HG03066 (cell line): Measurements from ENCODE around the gene CRYL1.

Experiments
- ATAC-seq: cut with Tn5 transposase; IDR thresholded peaks from one replicate; pipeline ENCODE4 v1.9.1; 2021; ENCODE audit warnings: low read depth; ENCODE audit not compliant: unreplicated experiment

CRYL1 gene, protein sequence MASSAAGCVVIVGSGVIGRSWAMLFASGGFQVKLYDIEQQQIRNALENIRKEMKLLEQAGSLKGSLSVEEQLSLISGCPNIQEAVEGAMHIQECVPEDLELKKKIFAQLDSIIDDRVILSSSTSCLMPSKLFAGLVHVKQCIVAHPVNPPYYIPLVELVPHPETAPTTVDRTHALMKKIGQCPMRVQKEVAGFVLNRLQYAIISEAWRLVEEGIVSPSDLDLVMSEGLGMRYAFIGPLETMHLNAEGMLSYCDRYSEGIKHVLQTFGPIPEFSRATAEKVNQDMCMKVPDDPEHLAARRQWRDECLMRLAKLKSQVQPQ

GRCh38 chr13:20525601-20526544 is at the start of gene CRYL1:
TSS of gene CRYL1 (minus strand) at chr13:20525857. CDS start at chr13:20525794, 63 bp downstream.
- ATAC-seq = peak; percentile 75

GRCh38 chr13:20573636-20574035 is 48.0 kb upstream of the CRYL1 start:
- no peak for ATAC-seq

DNA sequence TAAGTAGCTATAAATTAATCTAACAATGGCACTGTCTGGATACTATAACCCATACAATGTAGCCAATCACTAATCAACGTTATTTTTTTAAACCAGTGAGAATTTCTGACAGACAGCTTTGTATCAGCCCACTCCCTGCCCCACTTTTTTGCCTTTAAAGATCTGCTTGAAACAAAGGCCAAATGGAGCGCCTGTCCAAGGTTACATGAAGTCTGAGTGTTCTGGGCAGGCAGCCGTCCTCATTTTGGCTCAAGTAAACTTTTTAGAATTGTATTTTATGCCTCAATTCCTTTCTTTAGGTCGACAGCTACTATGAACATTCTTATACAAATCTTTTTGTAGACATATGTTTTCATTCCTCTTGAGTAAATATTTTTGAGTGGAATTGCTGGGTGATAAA is 47.5 kb upstream of the CRYL1 start:
- ATAC-seq = no peak

- no peak for ATAC-seq
Measured at GRCh38 chr13:20571676-20572075, 46.0 kb upstream of the CRYL1 start.

DNA sequence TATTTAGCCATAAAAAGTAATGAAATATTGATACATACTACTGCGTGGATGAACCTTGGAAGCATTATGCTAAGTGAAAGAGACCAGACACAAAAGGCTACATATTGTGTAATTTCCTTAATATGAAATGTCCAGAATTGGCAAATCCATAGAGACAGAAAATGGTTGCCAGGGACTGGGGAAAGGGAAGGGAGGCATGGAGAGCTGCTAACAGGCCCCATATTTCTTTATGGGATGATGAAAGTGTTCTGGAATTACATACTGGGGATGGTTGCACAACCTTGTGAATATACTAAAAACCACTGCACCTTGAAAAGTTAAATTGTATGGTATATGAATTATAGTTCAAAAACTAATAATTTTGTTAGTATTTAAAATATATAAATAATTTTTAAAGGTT is 44.9 kb upstream of the CRYL1 start:
- no peak for ATAC-seq

- no peak for ATAC-seq
Measured at GRCh38 chr13:20567881-20568528, 42.3 kb upstream of the CRYL1 start.

- peak; percentile 85 for ATAC-seq
Measured at GRCh38 chr13:20566898-20567874, 41.5 kb upstream of the CRYL1 start, which contains the start of gene IFT88. TSS of gene IFT88 (plus strand) at chr13:20567157. CDS start at chr13:20574386, 7,229 bp downstream.

GRCh38 chr13:20566468-20566897 is 40.8 kb upstream of the CRYL1 start:
- ATAC-seq = peak; percentile 39

DNA sequence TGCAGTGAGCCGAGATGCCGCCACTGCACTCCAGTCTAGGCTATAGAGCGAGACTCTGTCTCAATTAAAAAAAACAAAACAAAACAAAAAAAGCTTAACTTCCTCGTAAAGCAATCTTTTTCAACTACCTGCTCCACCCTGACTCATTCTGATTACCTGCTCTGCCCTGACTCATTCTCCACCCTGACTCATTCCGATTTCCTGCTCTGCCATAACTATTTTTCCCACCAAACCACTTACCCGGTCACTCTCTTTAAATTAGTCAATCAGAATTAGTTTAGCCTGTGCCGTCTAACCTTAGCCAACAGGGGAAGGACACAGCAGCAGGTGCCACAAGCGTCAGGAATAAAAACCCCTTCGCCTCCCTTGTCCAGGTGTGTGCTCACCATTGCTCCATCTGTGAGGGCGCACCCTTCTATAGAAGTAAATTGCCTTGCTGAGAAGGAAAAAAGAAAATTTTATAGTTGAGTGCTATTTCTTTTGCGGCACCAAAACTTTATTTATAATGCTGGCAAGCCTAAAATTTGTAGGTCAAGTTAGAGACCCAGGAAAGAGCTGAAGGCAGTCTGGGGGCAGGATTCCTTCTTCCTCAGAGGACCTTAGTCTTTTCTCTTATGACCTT is 39.6 kb upstream of the CRYL1 start:
- no peak for ATAC-seq

DNA sequence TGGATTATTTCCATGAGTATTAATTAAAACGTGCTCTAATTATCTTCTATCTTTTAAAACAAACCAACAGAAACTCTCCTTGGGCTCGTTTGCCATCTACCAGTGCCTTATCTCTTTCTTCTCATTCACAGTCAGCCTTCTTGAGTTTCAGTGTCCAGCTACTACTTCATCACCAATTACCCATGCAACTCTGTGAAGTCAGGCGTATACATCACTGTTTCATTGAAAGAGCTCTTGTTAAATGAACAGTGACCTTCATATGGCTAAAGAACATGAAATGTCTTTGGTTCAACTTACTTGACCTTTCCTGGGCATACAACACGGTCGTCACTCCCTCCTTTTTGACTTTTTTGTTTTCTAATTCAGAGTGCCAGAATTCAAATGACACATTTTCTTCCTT is 36.1 kb upstream of the CRYL1 start:
- no peak for ATAC-seq

DNA sequence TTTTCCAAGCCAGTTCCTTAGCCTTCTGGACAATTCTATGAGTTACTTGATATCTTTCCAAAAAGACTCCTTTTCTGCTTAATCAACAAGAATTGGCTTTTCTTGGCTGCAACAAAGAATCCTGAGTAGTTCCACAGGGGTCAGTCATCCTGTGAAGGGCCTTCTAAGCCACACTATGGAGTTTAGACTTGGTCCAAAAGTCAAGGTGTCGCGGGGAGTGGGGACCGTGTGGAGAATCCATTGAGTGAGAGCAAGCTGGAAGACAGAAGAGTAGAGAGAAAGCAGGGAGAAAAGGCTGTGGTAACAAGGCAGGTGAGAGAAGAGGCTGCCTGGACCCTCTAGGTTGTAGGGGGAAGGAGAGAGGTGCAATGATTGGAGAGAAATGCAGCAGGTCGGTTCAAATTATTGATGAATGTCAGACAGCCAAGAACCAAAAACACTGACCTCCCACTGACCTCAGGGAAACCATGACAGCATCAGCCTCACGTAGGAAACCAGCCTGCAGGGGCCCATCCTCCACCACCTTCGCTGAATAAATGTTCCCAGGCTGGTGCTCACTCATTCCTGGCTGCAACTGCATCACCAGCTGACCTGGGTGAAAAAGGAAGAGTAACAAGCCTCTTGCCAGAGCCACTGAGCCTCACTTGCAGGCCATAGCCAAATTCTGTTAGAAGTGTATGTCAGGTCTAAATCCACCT is 34.2 kb upstream of the CRYL1 start:
- no peak for ATAC-seq

DNA sequence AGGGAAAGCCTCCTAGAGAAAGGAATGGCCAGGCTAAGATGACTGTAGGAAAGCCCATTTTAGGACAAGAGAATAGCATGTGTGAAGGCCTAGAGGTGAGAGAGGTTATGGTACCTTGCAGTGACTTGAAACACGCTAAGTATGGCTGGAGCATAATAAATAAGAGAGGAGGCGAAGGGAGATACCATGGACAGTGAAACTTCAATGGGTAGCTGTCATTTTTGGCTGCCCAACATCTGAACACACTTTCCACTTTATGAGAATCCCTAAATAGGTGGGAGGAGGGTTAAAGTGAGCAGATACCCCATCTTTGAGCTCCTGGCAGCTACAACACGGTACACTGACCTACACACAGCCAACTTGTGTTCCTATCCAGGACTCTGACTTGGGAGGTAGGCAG is 33.3 kb upstream of the CRYL1 start:
- no peak for ATAC-seq

GRCh38 chr13:20553311-20553710 is 27.7 kb upstream of the CRYL1 start:
- no peak for ATAC-seq

DNA sequence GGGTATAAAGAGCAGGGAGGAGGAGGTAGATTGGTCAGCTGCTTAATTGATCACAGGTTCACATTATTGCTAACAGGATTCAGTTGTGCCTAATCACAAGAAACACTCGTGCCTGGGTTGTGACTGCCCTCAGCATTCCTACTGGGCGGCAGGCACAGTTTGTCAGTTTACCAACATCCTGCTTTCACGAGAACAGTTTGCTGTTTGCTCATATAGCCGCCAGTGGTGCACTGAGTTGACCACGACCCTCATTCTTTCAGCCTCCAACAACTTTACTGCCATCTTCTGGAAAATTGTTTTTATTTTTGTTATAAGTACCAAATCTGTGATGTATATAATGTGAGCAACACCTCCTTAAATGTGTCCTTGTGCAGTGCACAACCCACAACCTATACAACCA is 25.1 kb upstream of the CRYL1 start:
- no peak for ATAC-seq

DNA sequence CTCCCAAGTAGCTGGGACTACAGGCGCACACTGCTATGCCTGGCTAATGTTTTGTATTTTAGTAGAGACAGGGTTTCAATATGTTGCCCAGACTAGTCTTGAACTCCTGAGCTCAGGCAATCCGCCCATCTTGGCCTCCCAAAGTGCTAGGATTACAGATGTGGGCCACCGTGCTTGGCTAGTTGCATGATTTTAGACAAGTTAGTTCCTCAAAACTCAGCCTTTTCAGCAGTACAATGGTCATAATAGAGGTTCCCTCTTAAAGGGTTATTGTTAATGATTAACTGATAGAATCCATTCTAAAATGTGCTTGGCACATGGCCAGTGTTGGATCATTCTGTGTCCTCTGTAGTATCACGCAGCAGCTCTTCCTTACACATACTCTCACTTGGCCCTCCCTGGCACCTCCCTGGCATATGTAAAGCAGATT is 21.8 kb upstream of the CRYL1 start:
- ATAC-seq = no peak

GRCh38 chr13:20546556-20546955 is 20.9 kb upstream of the CRYL1 start:
- no peak for ATAC-seq

DNA sequence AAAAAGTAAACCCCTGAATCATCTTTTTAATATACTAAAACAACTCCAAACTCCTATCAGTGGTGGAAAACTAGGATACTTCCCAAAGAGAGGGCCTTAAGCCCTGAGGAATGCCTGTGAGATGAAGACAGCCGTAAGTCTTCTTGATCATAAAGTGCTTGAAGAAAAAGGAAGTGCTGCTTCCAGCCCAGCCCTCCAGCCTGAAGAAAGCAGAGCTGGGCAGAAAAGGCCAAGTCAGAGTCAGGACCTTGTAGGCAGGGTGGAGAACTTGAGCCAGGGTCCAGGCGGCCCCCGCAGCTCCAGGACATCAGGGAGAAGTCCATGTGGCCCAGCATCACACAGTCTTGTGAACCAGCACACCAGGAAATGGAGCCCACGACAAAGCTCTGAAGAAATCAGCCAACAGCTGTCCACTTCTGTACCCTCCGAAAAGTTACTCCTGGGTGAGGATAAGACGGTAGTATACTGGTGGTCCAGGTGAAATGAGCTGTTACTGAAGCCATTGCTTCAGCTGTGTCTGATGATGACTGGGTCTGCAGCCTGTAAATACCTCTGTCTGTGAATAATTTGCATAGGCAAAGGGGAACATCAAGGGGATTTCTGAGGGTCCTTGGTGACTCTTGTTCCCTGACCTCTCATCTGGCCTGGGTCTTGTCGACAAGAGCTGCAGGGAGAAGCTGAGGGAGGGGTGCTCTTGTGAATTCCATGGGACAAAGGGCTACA is 18.7 kb upstream of the CRYL1 start:
- no peak for ATAC-seq

DNA sequence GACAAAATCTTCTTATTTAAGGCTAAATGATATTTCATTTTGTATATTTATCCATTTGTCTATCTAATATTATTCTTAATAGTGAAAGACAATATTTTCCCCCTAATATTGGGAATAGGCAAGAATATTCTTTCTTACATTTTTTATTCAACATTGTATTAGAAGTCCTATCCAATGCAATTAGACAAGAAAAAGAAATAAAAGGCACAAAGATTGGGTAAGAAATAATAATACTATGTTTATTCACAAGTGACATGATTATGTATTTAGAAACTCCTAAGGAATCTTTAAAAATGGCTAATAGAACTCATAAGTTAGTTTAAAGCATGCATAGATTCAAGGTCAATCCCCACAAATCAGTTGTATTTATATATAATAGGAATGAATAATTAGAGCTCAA is 11.3 kb upstream of the CRYL1 start:
- no peak for ATAC-seq
